SIG-M5 treated with dmso at 0.1 percent for 504 hours (cell line): ENCODE data around the gene MFF.
A peak's percentile ranks its signal among the peaks of the same experiment; 100 is the strongest.
"Not testable (repeated sequence)": the region's sequence is repeated elsewhere in the genome, so short reads cannot be mapped to it uniquely, and the experiment has no call there.

Experiments used
- DNase-seq: peaks from one replicate; lab custom pipeline; 2025; ENCODE audit not compliant: unreplicated experiment; lab: John Stamatoyannopoulos, UW

Gene MFF

DNA sequence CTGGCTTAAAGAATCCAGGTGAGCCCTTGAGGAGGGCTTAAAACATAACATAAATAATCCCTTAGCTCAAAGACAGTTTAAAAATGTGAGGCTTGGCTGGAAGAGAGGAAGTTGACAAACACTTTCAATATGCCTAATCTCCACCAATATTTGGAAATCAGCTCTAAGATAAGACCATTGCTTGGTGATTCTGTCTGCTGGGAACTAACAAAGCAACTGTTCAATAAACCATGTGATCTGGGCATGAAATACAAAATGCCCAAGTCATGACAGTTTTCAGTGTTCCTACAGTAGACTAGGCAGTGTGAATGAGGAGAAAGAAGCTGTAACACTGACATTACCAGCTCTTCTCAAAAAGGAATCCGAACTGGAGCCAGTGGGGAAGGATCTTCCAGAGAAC, 10.7 kb downstream of the MFF start:
- DNase-seq, result peak; percentile 77

GRCh38 chr2:227337442-227337841, 12.4 kb downstream of the MFF start:
- no peak for DNase-seq

GRCh38 chr2:227339098-227339599, 14.1 kb downstream of the MFF start:
- DNase-seq, result no peak

GRCh38 chr2:227340106-227340505, 15.1 kb downstream of the MFF start:
- DNase-seq, result no peak

GRCh38 chr2:227341553-227341952, 16.5 kb downstream of the MFF start:
- DNase-seq, result no peak

DNA sequence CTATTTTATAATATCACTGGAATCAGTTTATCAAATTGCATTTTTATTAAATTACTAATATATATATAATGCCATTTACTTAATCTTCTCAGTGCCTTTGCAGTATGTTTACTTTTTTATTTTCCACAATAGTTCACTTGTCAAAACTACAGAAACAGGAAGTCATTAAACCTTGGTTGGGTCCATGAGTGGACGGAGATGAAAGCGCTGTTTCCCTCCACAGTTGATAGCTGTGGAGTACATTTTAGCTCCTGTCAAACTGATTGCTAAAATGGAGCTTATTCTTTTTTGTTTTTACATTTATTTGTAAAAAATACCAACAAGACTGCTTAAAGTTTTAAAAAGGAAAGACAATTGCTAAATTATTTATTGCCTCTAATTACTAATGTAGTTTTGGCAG, 19.2 kb downstream of the MFF start:
- DNase-seq, result no peak

DNA sequence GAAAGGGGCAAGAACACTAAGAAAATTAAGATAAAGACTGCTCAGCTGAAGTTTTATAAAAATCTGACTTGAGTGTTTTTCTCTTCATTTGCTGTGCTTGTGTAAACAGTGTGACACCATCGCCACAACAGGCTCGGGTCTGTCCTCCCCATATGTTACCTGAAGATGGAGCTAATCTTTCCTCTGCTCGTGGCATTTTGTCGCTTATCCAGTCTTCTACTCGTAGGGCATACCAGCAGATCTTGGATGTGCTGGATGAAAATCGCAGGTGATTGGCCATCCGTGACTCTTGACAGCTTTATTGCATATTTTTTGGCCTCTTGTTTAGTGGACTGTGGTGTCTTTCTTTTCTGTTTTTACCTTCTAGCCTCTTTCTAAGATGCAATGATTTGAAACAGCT, 22.1 kb downstream of the MFF start:
- peak; percentile 15 for DNase-seq

GRCh38 chr2:227348324-227348723, 23.3 kb downstream of the MFF start:
- DNase-seq, result no peak

- DNase-seq, result no peak
Measured at GRCh38 chr2:227349989-227350612, 25.1 kb downstream of the MFF start.

DNA sequence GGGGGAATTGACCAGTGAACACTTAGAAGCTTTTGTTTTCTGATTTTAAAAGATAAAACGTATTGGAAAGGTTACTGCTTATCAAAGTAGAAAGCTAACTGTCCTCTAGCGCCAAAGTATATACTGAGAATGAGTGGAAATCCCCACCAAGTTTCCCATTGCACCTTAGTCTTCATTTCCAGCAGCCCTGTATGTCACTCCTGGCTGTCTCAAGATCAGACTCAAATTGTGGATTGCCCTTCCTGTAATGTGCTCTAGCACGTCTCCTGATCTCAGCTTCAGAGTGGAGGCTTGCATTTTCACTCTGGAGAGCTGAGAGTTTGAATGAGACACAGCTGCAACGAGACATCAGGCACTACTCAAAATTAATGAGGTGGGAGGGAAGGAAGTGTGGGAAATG, 26.6 kb downstream of the MFF start:
- DNase-seq, result no peak

- DNase-seq, result no peak
Measured at GRCh38 chr2:227360351-227360750, 35.3 kb downstream of the MFF start.

DNA sequence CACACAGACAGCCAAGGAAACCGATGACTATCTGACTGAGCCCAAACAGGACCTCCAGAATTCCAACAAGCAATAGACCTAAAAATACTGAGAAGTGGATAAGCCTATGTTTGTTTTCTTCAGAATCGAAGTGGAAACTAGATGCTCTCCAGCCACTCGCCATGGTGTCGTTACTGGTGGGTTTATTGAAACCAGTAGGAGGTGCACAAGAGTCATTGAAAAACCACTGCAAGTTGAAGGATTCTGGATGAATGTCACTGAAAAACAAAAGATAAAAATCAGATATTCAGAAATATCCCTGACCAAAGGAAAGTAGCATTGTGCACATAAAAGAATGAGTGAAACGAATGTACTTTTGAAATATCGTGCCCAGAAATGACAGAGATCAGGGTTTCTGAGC, 38.7 kb downstream of the MFF start:
- no peak for DNase-seq

GRCh38 chr2:227364585-227365263, 39.7 kb downstream of the MFF start:
- not testable (repeated sequence) for DNase-seq

DNA sequence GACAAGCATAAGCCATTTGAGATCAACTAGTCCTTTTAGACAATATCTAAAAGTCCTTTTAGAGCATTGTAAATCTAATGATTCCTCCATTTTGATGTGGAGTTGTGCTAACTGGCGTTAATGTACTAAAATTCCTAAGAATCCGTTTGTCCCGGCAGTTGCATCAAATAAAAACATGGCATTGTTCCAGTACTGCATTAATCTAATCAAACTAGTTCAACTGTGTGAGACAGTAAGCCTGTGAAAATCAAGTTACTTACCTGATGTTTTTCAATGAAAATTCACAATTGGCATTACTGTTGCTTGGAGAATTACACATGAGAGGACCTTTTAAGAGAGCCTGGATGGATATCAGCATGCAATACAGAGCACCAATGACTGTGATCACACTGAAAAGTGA, 40.8 kb downstream of the MFF start:
- no peak for DNase-seq

GRCh38 chr2:227366769-227367426, 41.8 kb downstream of the MFF start:
- no peak for DNase-seq

DNA sequence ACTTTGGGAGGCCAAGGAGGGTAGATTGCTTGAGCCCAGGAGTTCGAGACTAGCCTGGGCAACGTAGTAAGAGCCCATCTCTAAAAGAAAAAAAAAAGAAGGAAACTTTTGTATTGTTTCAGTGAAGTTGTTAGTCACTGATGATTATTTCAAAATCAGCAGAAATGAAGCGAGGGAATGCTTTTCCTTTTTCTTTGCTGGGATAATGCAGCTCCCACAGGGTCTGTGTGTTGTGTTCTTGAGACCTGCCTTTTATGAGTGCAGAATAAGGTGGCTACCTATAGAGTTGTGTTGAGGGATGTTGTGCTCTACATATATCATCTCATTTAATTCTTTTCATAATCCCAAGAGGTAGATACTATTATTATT, 42.4 kb downstream of the MFF start:
- DNase-seq, result no peak

GRCh38 chr2:227368574-227368973, 43.5 kb downstream of the MFF start:
- DNase-seq, result peak; percentile 60

GRCh38 chr2:227370092-227370491, 45.0 kb downstream of the MFF start:
- peak; percentile 13 for DNase-seq

DNA sequence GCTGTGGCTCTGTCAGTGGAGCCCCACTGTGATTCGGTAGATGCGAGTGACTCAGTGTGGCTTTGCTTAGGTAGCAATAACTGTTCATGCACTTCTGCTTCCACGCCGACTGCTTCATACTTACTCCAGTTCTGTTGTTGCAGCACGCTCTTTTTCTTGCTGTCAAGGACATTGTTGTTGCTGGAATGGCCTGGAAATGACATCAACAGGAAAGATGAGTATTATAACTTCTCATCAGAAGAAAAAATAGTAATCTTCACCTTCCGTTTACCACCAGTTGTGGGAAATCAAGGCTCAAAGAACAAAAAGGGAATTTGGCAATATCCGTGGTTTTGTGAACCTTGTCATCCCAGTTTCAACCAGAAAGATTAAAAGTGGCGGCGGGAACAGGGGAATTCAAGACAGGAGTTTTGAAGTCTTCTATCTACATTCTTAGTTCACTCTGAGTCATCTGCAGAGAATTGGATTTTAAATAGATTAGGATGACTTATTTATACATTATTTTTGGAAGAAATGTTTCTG, 45.8 kb downstream of the MFF start:
- peak; percentile 94 for DNase-seq

DNA sequence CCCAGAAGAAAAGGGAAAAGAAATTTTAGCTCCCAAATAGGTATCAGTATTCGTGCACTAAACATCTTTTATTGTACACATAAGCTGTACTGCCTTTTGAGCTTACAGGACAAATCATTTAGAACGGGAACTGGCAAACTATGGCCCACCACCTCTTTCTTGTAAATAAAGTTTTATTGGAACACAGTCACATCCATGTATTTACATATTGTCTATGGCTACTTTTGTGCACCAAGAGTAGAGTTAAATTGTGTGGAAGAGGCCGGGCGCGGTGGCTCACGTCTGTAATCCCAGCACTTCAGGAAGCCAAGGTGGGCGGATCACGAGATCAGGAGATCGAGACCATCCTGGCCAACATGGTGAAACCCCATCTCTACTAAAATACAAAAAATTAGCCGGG, 48.3 kb downstream of the MFF start:
- no peak for DNase-seq

DNA sequence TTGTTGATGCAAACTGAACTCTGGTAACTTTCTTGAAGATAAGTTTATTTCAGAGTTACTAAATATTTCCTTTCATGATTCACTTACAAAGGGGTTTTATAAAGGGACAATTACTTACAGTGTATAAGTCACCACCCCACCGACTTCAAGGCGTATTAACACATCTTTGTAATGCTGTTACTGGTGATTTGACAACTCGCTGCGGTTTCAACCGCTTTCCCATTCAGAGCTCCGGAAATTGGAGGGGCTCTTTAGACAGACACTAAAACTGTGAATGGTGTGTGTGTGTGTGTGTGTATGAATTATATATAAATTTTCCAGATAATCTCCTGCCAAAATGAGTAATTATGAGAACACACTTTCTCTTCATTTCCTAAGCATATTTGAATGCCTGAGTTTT, 49.1 kb downstream of the MFF start:
- DNase-seq, result peak; percentile 53
